Cardiac fibroblast (primary cell): Measurements from ENCODE around the gene GXYLT2.

ENCODE experiments used
- DNase-seq, 2 donors: peaks; one replicate each; pipeline versions ENCODE4 v3.0.0 to v3.0.0-alpha.2; 2010; ENCODE audit warnings: low read depth in 2 of 2
- H3K4me3 ChIP-seq, 2 donors: replicated peaks in 1 of 2; 1 replicate in 1 of 2; 2 replicates in 1 of 2; pipeline ENCODE4 v1.5.1; 2011; ENCODE audit warnings: low read depth in 2 of 2, low read length in 2 of 2, mild to moderate bottlenecking in 2 of 2, moderate library complexity in 1 of 2
- TF ChIP-seq, protein P1 (sequence below): IDR thresholded peaks from one replicate; pipeline ENCODE4 v1.5.1; 2011; ENCODE audit warnings: low read depth, mild to moderate bottlenecking, low read length, inconsistent platforms

The GXYLT2 gene

DNA sequence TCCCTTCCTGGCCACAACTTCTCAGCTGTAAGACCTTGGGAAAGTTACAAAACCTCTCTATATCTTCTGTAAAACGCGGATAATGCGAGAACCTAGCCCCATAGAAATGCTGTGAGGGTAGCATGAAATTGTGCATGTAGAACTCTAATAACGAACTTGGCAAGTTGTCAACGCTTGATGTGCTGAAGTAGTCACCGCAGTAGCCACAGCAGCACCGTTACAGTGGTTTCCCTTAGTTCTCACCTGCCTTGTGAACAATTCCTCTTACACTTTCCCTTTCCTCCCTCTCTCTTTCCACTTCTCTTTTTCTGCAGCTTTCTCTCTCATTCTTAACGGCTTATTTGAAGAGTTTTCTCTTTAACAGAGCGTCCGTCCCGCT, 39.2 kb upstream of the GXYLT2 start:
- TF ChIP-seq, protein P1, sequence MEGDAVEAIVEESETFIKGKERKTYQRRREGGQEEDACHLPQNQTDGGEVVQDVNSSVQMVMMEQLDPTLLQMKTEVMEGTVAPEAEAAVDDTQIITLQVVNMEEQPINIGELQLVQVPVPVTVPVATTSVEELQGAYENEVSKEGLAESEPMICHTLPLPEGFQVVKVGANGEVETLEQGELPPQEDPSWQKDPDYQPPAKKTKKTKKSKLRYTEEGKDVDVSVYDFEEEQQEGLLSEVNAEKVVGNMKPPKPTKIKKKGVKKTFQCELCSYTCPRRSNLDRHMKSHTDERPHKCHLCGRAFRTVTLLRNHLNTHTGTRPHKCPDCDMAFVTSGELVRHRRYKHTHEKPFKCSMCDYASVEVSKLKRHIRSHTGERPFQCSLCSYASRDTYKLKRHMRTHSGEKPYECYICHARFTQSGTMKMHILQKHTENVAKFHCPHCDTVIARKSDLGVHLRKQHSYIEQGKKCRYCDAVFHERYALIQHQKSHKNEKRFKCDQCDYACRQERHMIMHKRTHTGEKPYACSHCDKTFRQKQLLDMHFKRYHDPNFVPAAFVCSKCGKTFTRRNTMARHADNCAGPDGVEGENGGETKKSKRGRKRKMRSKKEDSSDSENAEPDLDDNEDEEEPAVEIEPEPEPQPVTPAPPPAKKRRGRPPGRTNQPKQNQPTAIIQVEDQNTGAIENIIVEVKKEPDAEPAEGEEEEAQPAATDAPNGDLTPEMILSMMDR: no peak
- peak overlapping the region; percentile 72 to 99 for H3K4me3 ChIP-seq
- no peak for DNase-seq

DNA sequence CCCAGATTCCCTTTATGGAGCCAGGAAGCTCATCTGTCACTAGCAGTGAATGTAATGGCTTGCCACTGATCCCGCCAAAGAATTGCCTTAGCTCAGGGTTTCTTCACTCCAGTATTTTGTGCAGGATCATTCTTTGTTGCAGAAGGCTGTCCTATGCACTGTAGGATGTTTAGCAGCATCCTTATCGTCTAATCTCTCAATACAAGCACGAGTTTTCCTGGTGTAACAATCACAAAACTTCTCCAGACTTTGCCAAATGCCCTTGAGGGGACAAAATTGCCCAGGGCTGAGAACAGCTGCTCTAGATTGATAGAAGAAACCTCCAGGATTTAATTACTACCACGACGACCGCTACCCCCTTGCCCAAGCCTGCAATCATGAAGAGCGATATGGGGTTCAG, 32.8 kb upstream of the GXYLT2 start:
- no peak overlapping the region for H3K4me3 ChIP-seq
- no peak for DNase-seq
- TF ChIP-seq, protein P1: no peak

DNA sequence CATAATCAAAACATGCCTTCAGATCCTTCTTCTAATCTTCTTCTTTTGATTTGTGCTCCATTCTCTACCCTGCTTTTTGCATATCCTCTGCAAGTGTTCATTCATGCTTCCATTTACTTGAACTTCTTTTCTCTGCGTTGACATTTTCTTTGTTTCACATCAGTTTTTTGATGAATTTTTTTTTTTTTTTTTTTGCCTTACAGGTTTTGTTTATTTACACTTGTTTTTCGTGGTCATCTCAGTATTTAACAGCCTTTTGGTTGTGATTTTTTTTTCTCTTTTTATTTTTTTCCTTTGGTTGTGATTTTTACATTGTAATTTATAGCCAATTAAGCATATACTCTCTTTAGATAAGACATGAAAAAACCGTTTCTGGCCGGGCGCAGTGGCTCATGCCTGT, 27.8 kb upstream of the GXYLT2 start:
- H3K4me3 ChIP-seq: no peak overlapping the region
- TF ChIP-seq, protein P1: no peak
- no peak for DNase-seq

DNA sequence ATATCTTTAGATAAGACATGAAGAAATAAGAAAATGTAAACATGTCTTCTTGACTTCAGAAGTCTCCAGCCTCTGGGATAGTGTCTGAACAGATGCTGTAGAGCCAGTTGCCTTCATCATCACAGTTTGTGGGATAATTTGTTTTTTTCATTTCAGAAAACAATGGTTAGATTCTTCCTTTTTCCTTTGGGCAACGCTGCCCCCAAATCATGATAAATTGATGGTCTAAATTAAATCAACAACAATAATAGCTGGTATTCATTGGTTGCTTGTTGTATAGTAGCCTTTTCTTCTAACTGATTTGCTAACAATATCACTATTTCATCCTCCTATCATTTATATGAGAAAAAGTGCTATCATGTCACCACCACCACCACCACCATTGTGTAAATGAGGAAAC, 27.0 kb upstream of the GXYLT2 start:
- DNase-seq: no peak
- TF ChIP-seq, protein P1: no peak
- H3K4me3 ChIP-seq: no peak overlapping the region

DNA sequence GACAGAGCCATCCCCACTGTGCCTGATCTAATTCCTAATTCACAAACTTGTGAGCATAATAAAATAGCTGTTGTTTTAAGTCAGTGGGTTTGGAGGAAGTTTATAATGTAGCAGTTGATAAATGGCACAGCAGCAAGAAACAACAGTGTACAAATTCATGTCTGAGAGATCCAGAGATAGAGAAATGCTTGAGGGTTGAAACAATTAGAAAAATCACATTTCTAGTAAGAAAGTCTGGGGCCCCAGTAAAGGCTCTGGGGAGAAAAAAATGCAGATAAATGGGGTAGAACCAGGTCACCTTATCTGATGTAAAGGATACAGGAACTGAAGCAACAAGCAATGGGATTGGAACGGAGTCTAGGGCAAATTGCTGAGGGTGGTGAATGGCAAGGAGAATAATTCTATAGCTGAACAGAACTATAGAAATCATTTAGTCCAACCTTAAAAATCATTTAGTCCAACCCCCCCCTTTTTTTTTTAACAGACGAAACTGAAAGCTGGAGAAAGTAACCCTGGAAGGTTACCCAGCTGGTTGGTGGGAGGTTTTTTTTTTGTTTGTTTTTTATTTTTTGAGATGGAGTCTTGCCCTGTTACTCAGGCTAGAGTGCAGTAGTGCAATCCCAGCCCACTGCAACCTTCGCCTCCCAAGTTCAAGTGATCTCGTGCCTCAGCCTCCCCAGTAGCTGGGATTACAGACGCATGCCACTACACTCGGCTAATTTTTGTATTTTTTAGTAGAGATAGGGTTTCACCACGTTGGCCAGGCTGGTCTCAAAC, 25.3 kb upstream of the GXYLT2 start:
- TF ChIP-seq, protein P1: no peak
- DNase-seq: peak in 1 of 2 donors; percentile 6
- no peak overlapping the region for H3K4me3 ChIP-seq

DNA sequence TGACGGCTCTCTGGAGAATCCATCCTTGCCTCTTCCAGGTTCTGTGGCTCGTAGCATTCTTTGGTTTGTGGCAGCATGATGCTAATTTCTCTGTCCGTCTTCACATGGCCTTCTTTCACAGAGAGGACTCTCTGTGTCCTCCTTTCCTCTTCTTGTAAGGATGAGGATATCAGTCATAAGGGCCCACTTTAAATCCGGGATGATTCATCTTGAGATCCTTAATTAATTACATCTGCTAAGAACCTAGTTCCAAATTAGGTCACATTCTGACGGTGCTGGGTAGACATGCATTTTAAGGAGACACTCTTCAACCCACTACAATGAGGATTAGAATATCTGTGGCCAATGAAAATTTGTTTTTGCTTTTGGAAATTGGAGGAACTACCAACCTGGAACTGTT, 15.7 kb upstream of the GXYLT2 start:
- peak; percentile 49 to 55 for DNase-seq
- no peak overlapping the region for H3K4me3 ChIP-seq
- TF ChIP-seq, protein P1: no peak

DNA sequence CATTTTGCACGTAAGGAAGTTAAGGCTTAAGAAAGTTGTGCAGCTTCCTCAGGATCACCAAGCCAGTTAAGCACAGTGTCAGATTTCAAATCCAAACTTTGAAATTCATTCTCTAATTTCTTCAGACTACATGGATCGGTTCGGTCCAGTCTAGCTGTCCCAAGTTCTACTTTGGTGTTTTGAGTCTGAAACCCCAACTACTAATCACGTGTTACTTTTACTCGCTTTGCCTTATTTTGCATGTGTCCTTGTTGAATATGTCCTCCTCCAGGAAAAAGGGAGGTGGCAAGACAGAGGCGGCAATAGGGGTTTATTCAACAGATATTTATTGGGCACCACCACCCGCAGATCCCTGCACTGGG, 522 bp upstream of the GXYLT2 start:
- TF ChIP-seq, protein P1: no peak
- no peak for DNase-seq
- peak overlapping the region; percentile 44 to 60 for H3K4me3 ChIP-seq
